ES-I3 (cell line): Measurements from ENCODE around the gene LRP1B.

Experiments
- H3K36me3 ChIP-seq: 2 replicates; pipeline ENCODE4 v1.6.1; 2013; ENCODE audit warnings: mild to moderate bottlenecking, low read length, control low read depth, moderate library complexity; ENCODE audit not compliant: insufficient read depth
- H3K4me1 ChIP-seq: 2 replicates; pipeline ENCODE4 v1.6.1; 2013; ENCODE audit warnings: mild to moderate bottlenecking, control low read depth, low read length; ENCODE audit not compliant: insufficient read depth
- H3K9ac ChIP-seq: 2 replicates; pipeline ENCODE4 v1.6.1; 2013; ENCODE audit warnings: low read depth, mild to moderate bottlenecking, low read length, moderate library complexity
- H3K9me3 ChIP-seq: 2 replicates; pipeline ENCODE4 v1.6.1; 2013; ENCODE audit warnings: mild to moderate bottlenecking, low read length, moderate library complexity; ENCODE audit not compliant: control insufficient read depth, insufficient read depth

The LRP1B gene

GRCh38 chr2:141523199-141523598, 607.6 kb downstream of the LRP1B start:
- Histone ChIP-seq H3K4me1 (no peaks in the 10 kb centered on the region; the same call in 1 of the 2 replicates), H3K9me3 (no peaks in the 10 kb centered on the region), H3K9ac (no peak overlapping the region), H3K36me3 (no peaks in the 10 kb centered on the region)

GRCh38 chr2:141522702-141523101, 608.1 kb downstream of the LRP1B start:
- Histone ChIP-seq H3K9me3 (no peaks in the 10 kb centered on the region), H3K4me1 (no peaks in the 10 kb centered on the region; the same call in 1 of the 2 replicates), H3K36me3 (no peaks in the 10 kb centered on the region), H3K9ac (no peak overlapping the region)

GRCh38 chr2:141522048-141522447, 608.8 kb downstream of the LRP1B start:
- Histone ChIP-seq H3K9me3 (no peaks in the 10 kb centered on the region), H3K9ac (no peak overlapping the region), H3K4me1 (no peaks in the 10 kb centered on the region; the same call in 1 of the 2 replicates), H3K36me3 (no peaks in the 10 kb centered on the region)

GRCh38 chr2:141519906-141520305, 610.9 kb downstream of the LRP1B start:
- Histone ChIP-seq H3K9ac (no peak overlapping the region), H3K36me3 (no peaks in the 10 kb centered on the region), H3K9me3 (no peaks in the 10 kb centered on the region), H3K4me1 (no peaks in the 10 kb centered on the region; the same call in 1 of the 2 replicates)

GRCh38 chr2:141517852-141518421, 612.9 kb downstream of the LRP1B start:
- Histone ChIP-seq H3K4me1 (no peaks in the 10 kb centered on the region; the same call in 1 of the 2 replicates), H3K9me3 (no peaks in the 10 kb centered on the region), H3K36me3 (no peaks in the 10 kb centered on the region), H3K9ac (no peak overlapping the region)

GRCh38 chr2:141517180-141517851, 613.5 kb downstream of the LRP1B start:
- Histone ChIP-seq H3K9ac (no peak overlapping the region), H3K9me3 (no peaks in the 10 kb centered on the region), H3K4me1 (no peaks in the 10 kb centered on the region; the same call in 1 of the 2 replicates), H3K36me3 (no peaks in the 10 kb centered on the region)

- H3K36me3 ChIP-seq = no peaks in the 10 kb centered on the region
- no peaks in the 10 kb centered on the region for H3K9me3 ChIP-seq
- H3K9ac ChIP-seq = no peak overlapping the region
- H3K4me1 ChIP-seq = no peaks in the 10 kb centered on the region; the same call in 1 of the 2 replicates
Observed at GRCh38 chr2:141515931-141516330, 614.9 kb downstream of the LRP1B start.

- H3K36me3 ChIP-seq = no peaks in the 10 kb centered on the region
- no peaks in the 10 kb centered on the region for H3K4me1 ChIP-seq
- no peak overlapping the region for H3K9ac ChIP-seq
- H3K9me3 ChIP-seq = no peaks in the 10 kb centered on the region
Observed at GRCh38 chr2:141513853-141514252, 617.0 kb downstream of the LRP1B start.

GRCh38 chr2:141508806-141509595, 621.8 kb downstream of the LRP1B start:
- no peak overlapping the region for H3K9ac ChIP-seq
- no peaks in the 10 kb centered on the region for H3K4me1 ChIP-seq
- no peaks in the 10 kb centered on the region for H3K9me3 ChIP-seq
- no peaks in the 10 kb centered on the region for H3K36me3 ChIP-seq

- Histone ChIP-seq H3K4me1 (no peaks in the 10 kb centered on the region), H3K9me3 (no peaks in the 10 kb centered on the region), H3K9ac (no peak overlapping the region), H3K36me3 (no peaks in the 10 kb centered on the region)
Observed at GRCh38 chr2:141508086-141508752, 622.6 kb downstream of the LRP1B start.

- no peak overlapping the region for H3K9ac ChIP-seq
- H3K36me3 ChIP-seq = no peaks in the 10 kb centered on the region
- H3K9me3 ChIP-seq = no peaks in the 10 kb centered on the region
- no peaks in the 10 kb centered on the region for H3K4me1 ChIP-seq
Observed at GRCh38 chr2:141506135-141506534, 624.7 kb downstream of the LRP1B start.

GRCh38 chr2:141501752-141502151, 629.1 kb downstream of the LRP1B start:
- H3K36me3 ChIP-seq = no peaks in the 10 kb centered on the region
- H3K4me1 ChIP-seq = 0 out of 2 replicates have a peak, but pooled peaks cover 4% of the 10 kb centered on the region
- H3K9me3 ChIP-seq = no peaks in the 10 kb centered on the region

GRCh38 chr2:141499123-141499522, 631.7 kb downstream of the LRP1B start:
- Histone ChIP-seq H3K4me1 (0 out of 2 replicates have a peak, but pooled peaks cover 4% of the 10 kb centered on the region), H3K36me3 (no peaks in the 10 kb centered on the region), H3K9me3 (no peaks in the 10 kb centered on the region), H3K9ac (no peak overlapping the region)

More at GRCh38 chr2:141501752-141502151, 629.1 kb downstream of the LRP1B start:
- H3K9ac ChIP-seq = no peak overlapping the region

- Histone ChIP-seq H3K9ac (no peak overlapping the region), H3K4me1 (0 out of 2 replicates have a peak, but pooled peaks cover 4% of the 10 kb centered on the region)
Observed at GRCh38 chr2:141498561-141498960, 632.3 kb downstream of the LRP1B start.

More at GRCh38 chr2:141498561-141498960, 632.3 kb downstream of the LRP1B start:
- Histone ChIP-seq H3K9me3 (no peaks in the 10 kb centered on the region), H3K36me3 (no peaks in the 10 kb centered on the region)
